SJSA1 (cell line): ENCODE data around the gene NUB1. TPM values are rescaled to one million over a fixed set of nuclear protein-coding genes. Genes with fewer than 3 reads are reported as not detected.

ENCODE experiments used
- DNase-seq, 2 experiments: peaks; one replicate each; pipeline ENCODE4 v3.0.0-alpha.2; 2015 to 2020; ENCODE audit warnings: low spot score in 2 of 2, low read depth in 1 of 2
- H3K27ac ChIP-seq: fragments of 250-450 bp; sonication (Bioruptor Pico); 2 replicates; pipeline ENCODE4 v1.5.1; 2020; ENCODE audit warnings: mild to moderate bottlenecking, moderate library complexity
- H3K27me3 ChIP-seq: fragments of 250-450 bp; sonication (Bioruptor Pico); replicated peaks from 2 replicates; pipeline ENCODE4 v1.5.1; 2020; ENCODE audit warnings: mild to moderate bottlenecking, moderate library complexity
- H3K36me3 ChIP-seq: fragments of 250-450 bp; sonication (Bioruptor Pico); 2 replicates; pipeline ENCODE4 v1.5.1; 2020; ENCODE audit warnings: mild to moderate bottlenecking
- H3K4me1 ChIP-seq: fragments of 250-450 bp; sonication (Bioruptor Pico); replicated peaks from 2 replicates; pipeline ENCODE4 v1.6.1; 2021; ENCODE audit warnings: mild to moderate bottlenecking
- H3K4me3 ChIP-seq: fragments of 250-450 bp; sonication (Bioruptor Pico); 2 replicates; pipeline ENCODE4 v1.5.1; 2020; ENCODE audit warnings: mild to moderate bottlenecking
- H3K9me3 ChIP-seq: fragments of 250-450 bp; sonication (Bioruptor Pico); replicated peaks from 2 replicates; pipeline ENCODE4 v1.5.1; 2020; ENCODE audit warnings: mild to moderate bottlenecking
- total RNA-seq: library from RNA; depleted of rRNA; stranded (reverse); fragments of >200 nt; shearing (Covaris generic); gene quantifications from 2 replicates; pipeline ENCODE4 v1.2.3, GENCODE V29; 2014

The NUB1 gene
- total RNA-seq, 1 experiment from 2014 or later, result 50.6 TPM

GRCh38 chr7:151378496-151379192 is 37.0 kb downstream of the NUB1 start:
- peaks cover 11% of the 10 kb centered on the region; the same call in 1 of the 2 replicates for H3K27me3 ChIP-seq

GRCh38 chr7:151379193-151379520 is 37.5 kb downstream of the NUB1 start:
- Histone ChIP-seq H3K27ac (no peak overlapping the region), H3K4me3 (no peak overlapping the region), H3K9me3 (no peaks in the 10 kb centered on the region), H3K27me3 (peaks cover 11% of the 10 kb centered on the region; the same call in 1 of the 2 replicates), H3K4me1 (no peaks in the 10 kb centered on the region), H3K36me3 (peaks cover 14% of the 10 kb centered on the region)
- no peak for DNase-seq

More at GRCh38 chr7:151378496-151379192, 37.0 kb downstream of the NUB1 start:
- no peaks in the 10 kb centered on the region for H3K9me3 ChIP-seq
- H3K4me3 ChIP-seq, result no peak overlapping the region
- H3K36me3 ChIP-seq, result peaks cover 15% of the 10 kb centered on the region
- H3K27ac ChIP-seq, result no peak overlapping the region
- DNase-seq, result no peak
- no peaks in the 10 kb centered on the region for H3K4me1 ChIP-seq

DNA sequence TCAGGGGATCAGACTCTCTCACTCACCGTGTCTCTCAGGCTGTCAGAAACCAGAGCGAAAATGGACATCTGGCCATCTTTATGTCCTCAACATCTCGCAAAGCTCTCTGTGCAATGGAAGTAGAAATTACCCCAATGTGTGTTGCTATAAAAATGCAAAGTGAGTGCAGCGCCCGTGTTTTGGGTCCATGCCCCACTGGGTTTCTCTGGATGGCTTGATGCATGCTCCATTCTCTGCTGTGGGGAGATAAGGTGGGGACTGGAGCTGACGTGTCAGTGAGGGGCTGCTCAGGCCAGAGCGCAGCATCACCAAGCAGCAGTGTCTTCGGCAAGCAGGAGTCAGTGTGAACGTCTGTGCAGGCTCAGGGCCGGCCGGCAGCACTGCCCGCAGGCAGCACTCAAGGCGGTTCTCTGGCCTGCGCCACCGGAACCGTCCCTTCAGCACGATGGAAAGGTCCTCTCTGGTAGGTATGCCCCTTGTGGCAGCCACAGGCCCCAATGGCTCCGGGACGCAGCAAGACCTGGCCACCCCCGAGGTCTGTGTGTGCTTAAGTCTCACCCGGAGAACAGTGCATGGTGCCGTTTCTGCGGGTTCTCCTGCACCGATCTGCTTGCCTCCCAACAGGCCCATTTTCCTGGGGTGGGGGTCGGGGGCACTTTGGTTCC is 38.1 kb downstream of the NUB1 start:
- H3K4me3 ChIP-seq, result no peak overlapping the region
- H3K9me3 ChIP-seq, result no peaks in the 10 kb centered on the region
- no peak for DNase-seq
- H3K27me3 ChIP-seq, result peaks cover 11% of the 10 kb centered on the region; the same call in 1 of the 2 replicates
- H3K27ac ChIP-seq, result no peak overlapping the region
- H3K36me3 ChIP-seq, result peaks cover 10% of the 10 kb centered on the region
- no peaks in the 10 kb centered on the region for H3K4me1 ChIP-seq

- peaks cover 10% of the 10 kb centered on the region for H3K36me3 ChIP-seq
- no peak for DNase-seq
- peaks cover 11% of the 10 kb centered on the region; the same call in 1 of the 2 replicates for H3K27me3 ChIP-seq
- no peak overlapping the region for H3K4me3 ChIP-seq
- no peaks in the 10 kb centered on the region for H3K4me1 ChIP-seq
- H3K27ac ChIP-seq, result no peak overlapping the region
- no peaks in the 10 kb centered on the region for H3K9me3 ChIP-seq
These were observed 38.8 kb downstream of the NUB1 start for GRCh38 chr7:151380199-151381097.

GRCh38 chr7:151381098-151381347 is 39.4 kb downstream of the NUB1 start:
- H3K4me1 ChIP-seq, result no peaks in the 10 kb centered on the region
- no peak overlapping the region for H3K4me3 ChIP-seq
- no peak overlapping the region for H3K27ac ChIP-seq
- H3K9me3 ChIP-seq, result no peaks in the 10 kb centered on the region
- peaks cover 11% of the 10 kb centered on the region; the same call in 1 of the 2 replicates for H3K27me3 ChIP-seq
- DNase-seq, result no peak
- peaks cover 6% of the 10 kb centered on the region for H3K36me3 ChIP-seq

- Histone ChIP-seq H3K4me1 (no peaks in the 10 kb centered on the region), H3K4me3 (no peak overlapping the region), H3K9me3 (no peaks in the 10 kb centered on the region), H3K27ac (no peak overlapping the region), H3K36me3 (peaks cover 1% of the 10 kb centered on the region), H3K27me3 (peaks cover 11% of the 10 kb centered on the region; the same call in 1 of the 2 replicates)
- no peak for DNase-seq
These were observed 39.9 kb downstream of the NUB1 start for GRCh38 chr7:151381348-151382078.

- no peak for DNase-seq
- peaks cover 11% of the 10 kb centered on the region; the same call in 1 of the 2 replicates for H3K27me3 ChIP-seq
- no peaks in the 10 kb centered on the region for H3K9me3 ChIP-seq
- H3K4me1 ChIP-seq, result no peaks in the 10 kb centered on the region
- H3K4me3 ChIP-seq, result no peak overlapping the region
- H3K36me3 ChIP-seq, result no peaks in the 10 kb centered on the region
- no peak overlapping the region for H3K27ac ChIP-seq
These were observed 40.7 kb downstream of the NUB1 start for GRCh38 chr7:151382079-151382885.

DNA sequence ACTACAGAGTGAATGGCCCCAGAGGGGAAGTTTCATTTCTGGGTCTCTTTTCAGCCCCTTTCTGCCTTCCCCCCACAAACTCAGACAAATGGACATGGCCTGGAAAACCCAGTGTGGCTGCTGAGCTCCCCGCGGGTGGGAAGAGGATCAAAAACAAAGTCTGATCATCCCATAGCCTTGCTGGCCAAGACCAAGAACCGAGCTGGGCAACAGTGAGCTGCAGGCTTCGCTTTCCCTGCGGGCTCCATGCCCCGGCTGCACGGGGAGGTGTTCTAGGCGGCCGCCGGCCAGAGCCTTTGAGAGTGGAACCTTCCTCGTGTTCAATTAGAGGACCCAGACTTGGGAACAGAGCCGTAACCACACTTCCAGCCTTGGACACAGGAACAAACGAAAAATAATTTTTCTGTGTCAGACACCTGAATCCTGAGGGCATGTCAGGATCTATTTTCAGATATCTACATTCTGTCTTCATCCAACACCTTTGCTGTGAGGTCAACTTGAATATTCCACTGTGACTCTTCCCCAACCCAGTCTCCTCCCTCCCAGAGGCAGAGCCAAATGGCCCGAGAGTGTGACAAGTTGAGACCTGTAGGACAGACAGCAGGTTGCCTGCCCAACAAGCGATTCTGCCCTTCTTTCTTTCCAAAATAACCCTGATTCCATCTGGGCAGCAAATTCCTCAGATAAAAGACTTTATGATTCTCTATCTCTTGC is 42.2 kb downstream of the NUB1 start:
- Histone ChIP-seq H3K4me3 (no peak overlapping the region), H3K27me3 (peaks cover 11% of the 10 kb centered on the region; the same call in 1 of the 2 replicates), H3K27ac (no peak overlapping the region), H3K9me3 (no peaks in the 10 kb centered on the region), H3K36me3 (no peaks in the 10 kb centered on the region), H3K4me1 (no peaks in the 10 kb centered on the region)
- DNase-seq, result no peak

GRCh38 chr7:151384352-151384697 is 42.7 kb downstream of the NUB1 start:
- H3K9me3 ChIP-seq, result no peaks in the 10 kb centered on the region
- no peaks in the 10 kb centered on the region for H3K4me1 ChIP-seq
- DNase-seq, result no peak
- peaks cover 11% of the 10 kb centered on the region; the same call in 1 of the 2 replicates for H3K27me3 ChIP-seq
- H3K36me3 ChIP-seq, result no peaks in the 10 kb centered on the region
- no peak overlapping the region for H3K4me3 ChIP-seq
- no peak overlapping the region for H3K27ac ChIP-seq

DNA sequence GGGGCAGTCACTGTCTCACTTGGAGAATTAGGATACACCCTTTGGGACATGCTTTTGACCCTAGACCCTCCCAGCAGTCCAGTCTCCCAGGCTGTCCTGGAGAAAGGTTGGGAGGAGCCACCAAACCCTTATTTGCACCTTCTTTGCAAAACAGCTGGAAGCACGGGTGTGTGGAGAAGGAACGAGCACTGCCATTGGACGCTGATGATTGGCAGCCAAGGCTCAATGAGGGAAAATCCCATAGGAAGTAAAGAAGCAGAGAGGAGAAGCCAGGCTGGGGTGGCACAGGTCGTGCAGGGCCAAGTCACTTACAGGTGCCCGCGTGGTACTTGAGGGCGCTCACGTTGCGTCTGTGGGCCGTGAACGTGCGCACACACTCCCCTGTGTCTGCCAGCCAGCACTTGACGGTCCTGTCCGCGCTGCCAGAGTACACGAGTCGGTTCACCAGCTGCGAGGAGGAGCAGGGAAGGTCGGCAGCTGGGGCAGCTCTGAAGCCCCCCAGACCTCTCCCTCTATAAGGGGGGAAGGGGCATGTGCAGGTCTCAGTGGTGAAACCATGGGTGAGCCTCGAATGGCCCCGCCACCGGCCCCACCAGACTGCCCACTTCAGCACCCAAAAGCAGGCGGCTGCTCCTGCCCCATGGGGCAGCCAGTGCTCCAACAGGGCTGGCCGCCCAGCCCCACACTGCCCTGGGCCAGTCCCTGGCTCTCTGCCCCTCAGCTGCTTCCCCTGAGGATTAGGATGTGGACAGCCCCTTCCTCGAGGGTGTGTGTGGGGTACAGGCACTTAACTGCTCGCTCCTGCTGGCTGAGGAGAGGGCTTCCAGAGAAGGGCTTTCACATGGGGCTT is 43.4 kb downstream of the NUB1 start:
- H3K27me3 ChIP-seq, result peaks cover 11% of the 10 kb centered on the region; the same call in 1 of the 2 replicates
- H3K9me3 ChIP-seq, result no peaks in the 10 kb centered on the region
- no peaks in the 10 kb centered on the region for H3K4me1 ChIP-seq
- H3K36me3 ChIP-seq, result no peaks in the 10 kb centered on the region
- H3K27ac ChIP-seq, result no peak overlapping the region
- DNase-seq, result no peak
- no peak overlapping the region for H3K4me3 ChIP-seq

DNA sequence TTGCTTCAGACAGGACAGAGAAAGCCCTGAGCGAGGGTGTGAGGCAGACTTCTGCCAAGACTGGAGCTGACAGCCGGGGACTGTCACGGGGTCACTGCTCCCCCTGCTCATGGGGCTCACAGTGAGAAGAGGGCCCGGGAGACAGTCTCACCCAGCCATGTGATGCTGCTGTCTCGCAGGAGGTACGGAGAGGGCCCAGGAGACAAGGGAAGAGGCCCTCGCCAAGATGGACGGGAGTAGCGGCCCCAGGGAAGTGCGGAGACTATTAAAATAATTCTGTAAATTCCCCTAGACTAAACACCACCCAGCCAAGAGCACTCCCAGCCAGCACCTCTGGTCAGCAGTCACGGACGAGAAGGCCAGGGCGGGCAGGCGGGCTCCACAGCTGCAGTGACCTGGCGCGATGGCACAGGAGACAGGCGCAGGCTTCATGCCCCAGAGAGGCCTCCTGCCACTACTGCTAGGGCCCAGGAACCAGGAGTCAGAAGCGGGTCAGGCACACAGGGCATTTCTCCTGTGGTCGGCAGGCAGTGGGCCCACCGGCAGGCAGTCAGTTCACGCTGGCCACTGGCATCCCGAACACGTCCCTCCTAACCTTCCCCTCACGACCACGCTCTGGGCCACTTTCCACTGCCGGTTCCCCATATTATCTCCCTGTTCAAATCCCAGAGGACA is 44.2 kb downstream of the NUB1 start:
- Histone ChIP-seq H3K9me3 (no peaks in the 10 kb centered on the region), H3K27ac (no peak overlapping the region), H3K4me3 (no peak overlapping the region), H3K27me3 (peaks cover 11% of the 10 kb centered on the region; the same call in 1 of the 2 replicates), H3K36me3 (no peaks in the 10 kb centered on the region), H3K4me1 (no peaks in the 10 kb centered on the region)
- DNase-seq, result no peak
